Measurements from ENCODE around the gene EXOC1. TPM values are rescaled to one million over a fixed set of nuclear protein-coding genes. Genes with fewer than 3 reads are reported as not detected.

Gene EXOC1
- total and polyA plus RNA-seq, 9 of the 15 experiments (the other 6 are each of a cell fraction or from before 2014, with no cell fraction given) = 16.0 to 45.5 (median 26.2) TPM

GRCh38 chr4:55820279-55820678 is 33.2 kb upstream of the EXOC1 start:
- WGBS (ENCODE audit: insufficient coverage, low coverage, missing lambda C conversion rate) = 2% methylated on average over 2 of the region's 2 CpGs
- DNase-seq (ENCODE audit: extremely low read depth in 1 of 4, low spot score in 3 of 4) (no peak), ATAC-seq (no peak), FAIRE-seq (no peak)
- Histone ChIP-seq H3K79me2 (ENCODE audit: control insufficient read depth, insufficient read depth, low read length) (no peaks in the 10 kb centered on the region), H2AFZ (ENCODE audit: low read depth, low read length) (peak overlapping the region; percentile 90), H3K9me3 (replicated peaks; ENCODE audit: control insufficient read depth, insufficient read depth, low read depth, low read length) (no peaks in the 10 kb centered on the region), H3K36me3 (ENCODE audit: control insufficient read depth, insufficient read depth, low read length) (no peaks in the 10 kb centered on the region), H3K27ac (ENCODE audit: extremely low read depth, low read depth, low read length) (no peak overlapping the region), H3K9ac (ENCODE audit: insufficient read depth in 1 of 2, low read depth in 2 of 2, low read length in 2 of 2) (peak overlapping the region in 1 of 2 experiments; percentile 47; a peak in 1 of 4 replicates), H3K27me3 (ENCODE audit: control insufficient read depth in 2 of 2, insufficient read depth in 2 of 2, low read length in 2 of 2) (no peaks in the 10 kb centered on the region), H3K4me2 (ENCODE audit: insufficient read depth, low read length) (peak overlapping the region; percentile 79; the same call in 1 of the 2 replicates), H3K9me1 (ENCODE audit: control insufficient read depth, insufficient read depth, low read length) (no peaks in the 10 kb centered on the region), H4K20me1 (replicated peaks; ENCODE audit: control insufficient read depth, insufficient read depth, low read length) (no peaks in the 10 kb centered on the region), H3K4me1 (replicated peaks in 1 of 2; ENCODE audit: control insufficient read depth in 2 of 2, insufficient read depth in 2 of 2, low read length in 2 of 2) (peaks cover 0 to 4% of the 10 kb centered on the region in 2 experiments; a peak in 3 of 5 replicates), H3K4me3 (no peak overlapping the region)
- no TSS peak for BruUV-seq (replicated peaks)
- in situ Hi-C loops (cut with MboI) (no loop called here), intact Hi-C loops (cut with micrococcal nuclease) (no loop called here)
- CTCF ChIA-PET (ENCODE audit: low intra/inter-chr PET ratio) = no interaction called here
- TF ChIP-seq CEBPB (tag; IDR thresholded peaks at IDR 0.05) (peak; percentile 68), FOXJ2 (tag; IDR thresholded peaks at IDR 0.05) (no peak), PBX2 (CRISPR knock-in tag; IDR thresholded peaks at IDR 0.05; ENCODE audit: low read depth) (no peak), PBX2 (tag; conservative IDR thresholded peaks at IDR 0.05; ENCODE audit: low read depth) (no peak), SRSF3 (IDR thresholded peaks at IDR 0.05; ENCODE audit: insufficient read depth, low read length) (no peak), MNT (conservative IDR thresholded peaks at IDR 0.05) (0 out of 4 replicates have a peak, but pooled peaks of 1 of the 2 experiments have one; percentile 6)
- POLR2A ChIA-PET = interaction anchor here (0.9 to 1.7 kb wide), 4 partner anchors 10 to 34 kb away, joined by 3 to 5 read pairs (median 4); no protein-coding TSS in a partner anchor

All from K562 (cell line).